Measurements from ENCODE around the gene NCKIPSD.

Gene NCKIPSD

DNA sequence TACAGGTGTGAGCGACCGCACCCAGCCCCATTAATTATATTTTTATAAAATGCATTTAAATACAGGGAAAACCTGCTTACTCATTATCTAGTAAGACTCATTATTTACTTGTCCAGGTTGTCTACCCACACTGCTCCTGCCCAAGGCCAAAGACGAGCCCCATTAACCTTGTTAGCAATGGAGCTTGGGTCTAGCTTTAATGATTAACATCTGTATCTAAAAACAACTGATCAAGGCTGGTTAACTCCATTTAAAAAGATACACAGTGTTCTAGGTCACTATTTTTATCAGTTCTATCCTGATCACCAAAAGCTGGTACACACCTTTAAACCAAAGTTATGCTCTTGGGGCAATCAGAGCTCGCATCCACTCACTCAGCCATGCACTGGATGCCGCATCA lies 10.4 kb upstream of the NCKIPSD start:
- no peak for DNase-seq

DNA sequence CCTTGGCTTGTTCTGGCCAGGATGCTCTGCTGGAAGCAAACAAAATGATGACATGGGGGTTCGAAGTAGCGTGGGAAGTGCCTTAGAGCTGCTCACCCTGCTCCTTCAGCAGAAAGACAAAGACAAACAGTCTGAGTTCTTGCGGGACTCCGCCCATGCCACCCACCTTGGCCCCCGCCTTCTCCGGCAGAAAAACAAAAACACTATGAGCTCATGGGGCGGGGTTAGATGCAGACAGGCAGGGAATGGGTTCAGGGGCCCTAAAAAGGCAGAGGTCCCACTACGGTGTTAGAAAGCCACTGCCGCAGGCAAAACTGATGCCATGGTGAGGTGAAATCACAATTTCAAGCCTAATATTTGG lies 9.7 kb upstream of the NCKIPSD start:
- DNase-seq: no peak

DNA sequence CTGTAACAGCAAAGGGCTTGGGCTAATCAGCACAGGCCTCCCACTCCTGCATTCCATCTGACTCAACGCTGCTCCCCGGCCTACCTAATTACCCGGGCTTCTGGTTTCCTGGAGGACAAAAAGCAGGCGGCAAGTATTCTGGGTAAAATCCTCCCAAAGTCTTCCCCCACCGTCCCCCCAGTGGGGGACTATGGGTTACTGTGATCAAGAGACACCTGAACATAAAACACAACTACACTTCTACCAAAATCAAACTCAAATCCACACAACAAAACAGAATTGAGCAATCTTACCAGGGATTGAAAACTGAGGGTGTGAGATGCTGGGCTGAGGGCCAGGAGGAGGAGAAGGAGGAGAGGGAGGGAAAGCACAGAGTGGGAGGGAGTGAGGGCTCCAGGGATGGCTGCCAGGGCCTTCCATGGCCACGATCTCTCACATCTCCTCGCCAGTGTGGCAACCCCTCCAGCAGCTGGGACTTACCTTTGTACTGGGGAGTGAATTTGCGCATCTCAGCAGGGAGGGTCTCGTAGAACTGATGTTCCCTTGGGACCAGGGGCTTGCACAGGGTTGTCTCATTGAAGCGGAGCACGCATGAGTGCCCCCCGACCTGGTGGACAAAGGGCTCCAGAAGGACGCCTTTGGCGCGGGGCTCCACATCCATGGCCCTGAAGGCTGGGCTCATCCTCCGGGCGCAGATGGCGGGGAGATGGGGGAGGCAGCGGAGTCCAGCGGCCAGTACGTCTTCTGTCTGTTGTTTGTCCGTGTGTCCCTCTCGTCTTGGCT lies 9.1 kb upstream of the NCKIPSD start:
- DNase-seq: no peak

DNA sequence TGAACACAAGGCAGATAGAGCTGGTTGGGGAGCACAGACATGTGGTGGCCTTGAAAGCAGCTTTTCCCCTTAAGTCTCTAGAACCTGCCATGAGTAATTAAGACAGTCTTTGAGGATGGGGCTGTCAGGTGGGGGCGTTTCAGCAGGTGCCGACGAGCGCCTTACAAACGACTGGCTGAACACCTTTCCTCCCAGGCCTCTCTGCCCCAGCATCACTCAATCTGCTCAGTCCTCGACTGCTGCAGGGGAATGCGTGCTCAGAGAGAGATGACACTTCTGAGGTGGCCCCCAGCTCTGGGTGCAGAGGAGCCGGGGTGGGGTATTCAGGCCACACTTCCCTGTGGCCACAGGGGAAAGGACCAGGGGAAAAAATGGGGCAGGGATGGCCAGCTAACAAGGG lies 8.1 kb upstream of the NCKIPSD start:
- no peak for DNase-seq

DNA sequence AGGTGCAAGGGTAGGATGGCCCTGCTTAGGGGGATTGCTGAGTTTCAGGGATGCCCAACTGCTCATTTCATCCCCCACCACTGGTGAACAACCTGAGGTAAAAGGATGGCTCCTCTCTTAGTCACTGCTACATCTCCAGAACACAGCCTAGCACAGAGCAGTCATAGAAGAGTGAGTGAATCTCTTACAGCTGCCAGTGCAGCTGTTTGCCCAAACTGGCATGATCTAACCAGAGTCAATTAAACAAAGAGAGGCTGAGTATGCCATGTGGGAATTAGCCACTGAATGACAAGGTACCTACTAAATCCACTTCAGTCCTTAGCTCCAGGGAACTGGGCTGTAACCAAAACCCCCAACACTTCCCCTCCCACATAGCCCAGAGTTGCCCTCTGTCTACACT lies 6.8 kb upstream of the NCKIPSD start:
- no peak for DNase-seq

DNA sequence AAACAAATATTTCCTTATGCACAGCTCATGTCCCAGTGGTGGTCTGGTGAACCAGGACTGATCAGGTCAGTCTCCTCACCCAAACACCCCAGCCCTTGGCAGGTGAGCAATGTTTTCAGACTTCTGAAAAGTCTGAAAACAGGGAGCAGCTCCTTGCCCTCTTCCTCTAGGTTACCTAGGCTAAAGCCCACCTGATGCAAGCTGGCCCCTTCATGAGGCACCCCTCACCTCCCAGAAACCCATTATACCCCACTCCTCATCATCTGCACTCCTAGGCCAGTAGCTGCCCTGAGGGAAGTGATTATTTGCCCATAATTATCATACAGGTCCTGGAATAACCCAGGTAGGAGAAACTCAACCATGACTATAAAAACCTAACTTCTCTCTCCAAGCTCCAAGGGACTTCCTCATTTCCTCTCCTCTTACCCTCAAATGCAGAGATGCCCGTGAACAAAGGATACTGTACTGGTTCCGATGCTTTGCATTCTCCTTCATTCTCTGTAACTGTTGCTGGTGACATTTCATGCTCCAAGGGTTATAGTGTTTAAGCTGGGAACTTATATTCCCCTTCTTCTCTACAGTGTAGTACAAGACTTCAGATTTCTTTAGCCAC lies 5.2 kb upstream of the NCKIPSD start:
- no peak for DNase-seq

DNA sequence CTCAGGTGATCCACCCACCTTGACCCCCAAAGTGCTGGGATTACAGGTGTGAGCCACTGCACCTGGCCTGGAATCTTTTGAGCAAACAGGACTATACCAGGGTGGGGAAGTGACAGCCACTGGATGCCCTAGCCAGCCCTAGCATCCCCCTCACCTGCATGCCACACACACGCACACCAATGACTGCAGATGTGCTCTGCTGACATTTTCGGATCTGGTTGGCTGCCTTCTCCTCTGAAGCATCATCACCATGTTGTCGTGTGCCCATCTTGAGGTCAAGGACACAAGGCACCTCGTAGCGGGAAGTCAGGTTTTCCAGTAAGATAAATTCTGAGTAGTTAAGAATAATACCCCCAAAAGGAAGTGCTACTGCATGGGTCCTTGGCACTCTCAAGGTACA lies 3.7 kb upstream of the NCKIPSD start:
- no peak for DNase-seq

DNA sequence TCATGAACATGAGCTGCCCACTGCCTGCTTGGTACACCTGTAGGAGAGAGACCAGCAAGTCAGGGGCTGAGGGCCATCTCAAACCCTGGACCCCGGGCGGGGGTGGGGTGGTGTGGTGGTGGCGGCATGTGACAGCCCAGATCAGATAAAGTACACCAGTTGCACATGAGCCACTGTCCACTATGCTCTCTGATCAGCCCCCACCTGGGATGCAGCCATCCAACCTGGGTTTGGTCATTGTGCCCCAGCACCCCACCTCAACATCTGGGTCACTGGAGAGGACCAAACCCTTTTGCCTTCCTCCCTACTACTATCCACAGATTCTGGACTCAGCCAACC lies 3.0 kb upstream of the NCKIPSD start:
- DNase-seq: no peak

DNA sequence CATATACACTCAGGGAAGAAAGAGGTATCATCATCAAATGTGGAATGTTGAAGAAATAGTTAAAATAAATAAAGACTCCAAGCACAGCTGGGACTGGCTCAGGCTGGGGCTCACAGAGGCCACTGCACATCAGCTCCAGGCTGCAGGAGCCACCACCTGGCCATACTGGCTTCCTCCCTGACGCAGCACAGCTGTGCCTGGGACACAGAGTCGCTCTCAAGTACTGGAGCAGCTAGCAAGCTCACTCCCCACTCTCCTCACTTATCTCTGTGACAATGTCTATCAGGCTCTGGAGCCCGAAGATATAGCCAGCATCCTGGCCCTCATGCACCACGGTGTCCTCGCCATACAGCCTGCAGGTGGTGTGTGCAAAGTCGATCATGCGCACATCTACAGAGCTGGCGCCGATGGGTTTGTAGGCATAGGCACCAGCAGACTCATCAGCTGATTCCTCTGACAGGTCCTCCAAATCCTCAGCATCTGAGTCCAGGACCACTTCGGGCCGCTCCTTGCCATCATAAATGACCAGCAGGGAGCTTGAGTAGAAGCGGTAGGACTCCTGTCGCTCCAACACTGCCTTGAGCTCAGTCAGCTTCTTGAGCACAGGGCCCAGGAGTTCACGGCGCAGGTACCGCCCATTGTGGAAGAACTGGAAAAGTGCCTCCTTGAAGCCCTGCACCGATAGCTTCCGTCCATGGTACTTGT lies 2.5 kb upstream of the NCKIPSD start:
- DNase-seq: no peak

DNA sequence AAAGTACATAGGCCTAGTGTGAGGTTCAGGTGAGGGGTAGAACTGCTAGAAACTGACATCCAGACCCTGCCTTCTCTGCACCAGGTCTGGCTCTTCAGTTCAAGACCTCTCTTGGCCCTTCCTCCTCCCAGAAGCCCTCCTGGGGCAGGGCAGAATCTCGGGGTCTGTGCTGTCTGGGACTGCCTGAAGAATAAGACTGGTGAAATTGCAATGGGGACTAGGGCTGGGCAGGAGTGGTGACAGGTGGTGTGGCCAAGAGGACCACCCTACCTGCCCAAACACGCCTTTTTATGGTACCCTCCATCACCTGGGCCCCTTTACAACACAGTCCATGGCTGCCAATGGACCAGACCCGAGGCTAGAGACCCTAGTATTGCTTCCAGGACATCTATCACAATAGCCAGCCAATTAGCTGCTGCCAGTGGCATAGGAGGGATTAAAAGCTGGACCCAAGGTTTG lies 1.5 kb upstream of the NCKIPSD start:
- DNase-seq: no peak

DNA sequence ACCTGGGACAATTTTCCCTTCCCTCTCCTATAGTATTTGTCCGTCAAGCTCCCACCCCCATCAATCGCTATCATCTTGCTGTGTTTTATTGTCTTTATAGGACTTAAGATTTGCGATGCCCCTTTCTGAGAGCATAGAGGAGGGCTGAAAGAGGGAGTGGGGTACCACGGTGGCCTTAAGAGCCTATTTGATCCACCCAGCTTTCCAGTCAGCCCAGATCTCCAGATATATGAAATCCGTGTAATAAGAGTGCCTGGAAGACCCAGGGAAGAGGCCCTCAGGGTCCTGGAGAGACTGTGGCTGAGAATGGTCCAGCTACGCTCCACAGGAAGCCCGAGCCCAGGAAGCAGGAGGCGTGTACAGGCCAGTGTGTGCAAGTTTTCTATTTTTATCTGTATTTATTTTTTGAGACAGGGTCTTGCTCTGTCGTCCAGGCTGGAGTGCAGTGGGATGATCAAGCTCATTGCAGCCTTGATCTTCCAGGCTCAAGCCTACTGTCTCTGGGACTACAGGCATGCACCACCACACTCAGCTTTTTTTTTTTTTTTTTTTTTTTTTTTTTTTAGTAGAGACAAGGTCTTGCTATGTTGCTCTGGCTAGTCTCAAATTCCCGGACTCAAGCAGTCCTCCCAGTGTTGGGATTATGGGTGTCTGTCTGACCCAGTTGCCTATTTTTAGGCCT lies 964 bp upstream of the NCKIPSD start:
- no peak for DNase-seq

DNA sequence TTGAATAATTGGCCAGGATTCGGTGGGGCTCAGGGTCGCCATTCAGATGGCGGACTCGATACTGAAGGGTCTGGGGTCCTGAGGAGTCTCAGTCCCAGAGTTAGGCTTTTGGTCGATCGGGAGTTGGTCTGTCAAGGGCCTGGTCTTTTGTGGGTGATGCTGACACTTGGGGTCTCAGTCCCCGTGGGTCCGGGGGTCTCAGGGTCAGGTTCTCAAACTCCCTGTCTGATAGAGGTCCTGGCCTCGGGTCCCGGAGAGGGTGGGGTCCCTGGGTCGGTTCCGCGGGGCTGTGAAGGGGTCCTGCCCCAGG lies 467 bp downstream of the NCKIPSD start:
- no peak for DNase-seq

DNA sequence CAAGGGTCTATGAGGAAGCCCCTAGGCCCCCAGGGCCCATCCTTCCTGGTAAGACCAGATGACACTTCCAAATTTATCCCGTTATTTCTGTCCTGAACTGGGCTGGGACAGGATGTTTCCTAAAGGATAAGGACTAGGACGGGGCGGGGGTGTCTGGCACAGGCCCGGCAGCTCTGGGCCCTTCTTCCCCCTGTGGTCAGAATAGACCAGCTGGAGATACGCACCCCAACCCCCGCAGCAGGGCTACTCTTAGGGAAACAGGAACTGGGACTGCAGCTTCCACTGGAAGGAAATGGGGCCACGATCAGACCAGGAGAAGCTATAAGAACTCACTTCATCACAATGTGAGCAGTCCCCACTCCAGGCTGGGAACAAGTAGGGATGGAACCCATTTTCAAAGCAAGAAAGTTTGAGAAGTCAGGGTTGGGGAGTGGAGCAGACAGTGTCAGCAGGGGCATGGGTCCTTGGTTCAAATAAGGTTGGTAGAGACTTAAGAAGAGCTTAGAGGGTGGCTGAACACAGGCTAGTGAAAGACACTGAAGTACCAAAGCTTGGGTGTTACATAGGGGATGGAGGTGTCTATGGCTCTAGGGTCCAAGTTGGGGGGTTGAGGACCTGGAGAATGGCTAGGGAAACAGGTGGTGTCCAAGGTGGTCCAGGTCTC lies 1.1 kb downstream of the NCKIPSD start:
- DNase-seq: peak; percentile 81 to 89 (median 86)

DNA sequence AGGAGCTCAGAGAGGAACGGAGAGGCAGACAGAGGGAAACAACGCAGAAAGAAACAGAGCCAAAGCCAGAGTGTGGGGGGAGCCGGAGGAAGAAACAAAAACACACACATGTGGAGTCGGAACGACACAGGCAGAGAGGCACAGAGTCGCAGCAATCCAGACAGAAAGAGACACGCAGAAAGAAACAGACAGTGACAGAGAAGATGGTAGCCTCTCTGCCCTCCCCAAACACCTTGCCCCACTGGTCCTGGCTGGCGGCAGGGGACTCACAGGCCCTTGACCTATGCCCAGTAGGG lies 1.7 kb downstream of the NCKIPSD start:
- DNase-seq: no peak

DNA sequence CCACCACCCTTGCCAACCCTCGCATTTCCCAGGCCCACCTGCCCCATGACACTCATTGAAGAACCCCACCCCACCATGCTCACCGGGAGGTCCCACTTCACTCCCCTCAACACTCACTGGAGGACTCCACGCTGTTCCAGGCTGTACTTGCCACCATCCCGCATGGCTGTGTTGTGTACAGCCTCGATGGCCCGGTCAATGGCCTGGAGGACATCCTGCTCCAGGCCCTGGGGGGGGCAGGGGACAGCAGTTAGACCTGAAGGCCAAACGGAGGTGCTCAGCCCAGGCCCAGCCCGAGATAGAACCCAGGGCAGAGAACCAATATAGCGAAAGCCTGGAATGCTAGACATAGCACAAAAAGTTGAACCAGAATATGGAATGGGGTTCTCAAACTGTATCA lies 2.9 kb downstream of the NCKIPSD start:
- DNase-seq: no peak

DNA sequence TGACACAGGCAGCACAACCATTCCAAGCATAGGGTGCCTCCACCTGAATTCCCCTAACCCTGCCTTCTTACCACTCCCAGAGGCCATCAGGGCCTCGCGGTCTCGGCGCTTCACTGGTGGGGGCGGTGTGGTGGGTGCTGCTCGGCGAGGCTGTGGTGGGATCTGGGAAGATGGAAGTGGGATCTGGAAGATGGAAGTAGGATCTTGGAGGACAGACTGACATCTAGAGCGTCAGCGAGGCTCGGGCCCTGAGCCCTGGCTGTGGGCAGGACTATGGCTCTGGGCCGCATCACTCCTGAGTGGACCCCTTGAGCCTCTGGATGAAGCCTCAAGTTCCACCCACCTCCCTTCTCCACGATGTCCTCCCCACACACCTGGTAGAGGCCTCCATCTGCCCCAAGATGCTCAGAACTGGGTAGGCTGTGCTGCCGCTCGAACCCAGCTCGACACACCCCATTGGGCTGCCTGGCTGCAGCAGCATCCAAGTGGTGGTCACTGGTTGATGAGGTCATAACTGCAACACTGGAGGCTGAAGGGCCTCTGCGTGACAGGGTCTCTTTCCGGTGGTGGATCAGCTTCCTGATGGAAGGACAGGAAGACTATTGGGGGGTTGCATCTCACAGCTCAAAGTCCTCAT lies 3.6 kb downstream of the NCKIPSD start:
- DNase-seq: no peak

DNA sequence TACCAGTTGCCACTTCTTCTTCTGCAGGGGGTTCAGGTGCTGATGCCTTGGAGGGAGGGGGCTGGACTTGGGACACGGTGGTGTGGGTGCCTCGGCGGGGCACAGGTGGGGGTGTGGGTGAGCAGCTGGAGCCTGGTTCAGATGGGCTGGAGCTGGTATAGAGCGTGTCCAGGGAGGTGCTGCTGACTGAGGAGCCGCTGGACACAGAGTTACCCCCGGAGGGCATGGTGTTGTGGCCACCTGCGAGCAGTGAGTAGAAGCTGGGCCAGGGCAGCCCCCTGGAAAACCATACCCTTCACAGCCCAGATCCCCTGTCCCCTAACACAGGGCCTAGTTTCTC lies 4.2 kb downstream of the NCKIPSD start:
- DNase-seq: no peak

DNA sequence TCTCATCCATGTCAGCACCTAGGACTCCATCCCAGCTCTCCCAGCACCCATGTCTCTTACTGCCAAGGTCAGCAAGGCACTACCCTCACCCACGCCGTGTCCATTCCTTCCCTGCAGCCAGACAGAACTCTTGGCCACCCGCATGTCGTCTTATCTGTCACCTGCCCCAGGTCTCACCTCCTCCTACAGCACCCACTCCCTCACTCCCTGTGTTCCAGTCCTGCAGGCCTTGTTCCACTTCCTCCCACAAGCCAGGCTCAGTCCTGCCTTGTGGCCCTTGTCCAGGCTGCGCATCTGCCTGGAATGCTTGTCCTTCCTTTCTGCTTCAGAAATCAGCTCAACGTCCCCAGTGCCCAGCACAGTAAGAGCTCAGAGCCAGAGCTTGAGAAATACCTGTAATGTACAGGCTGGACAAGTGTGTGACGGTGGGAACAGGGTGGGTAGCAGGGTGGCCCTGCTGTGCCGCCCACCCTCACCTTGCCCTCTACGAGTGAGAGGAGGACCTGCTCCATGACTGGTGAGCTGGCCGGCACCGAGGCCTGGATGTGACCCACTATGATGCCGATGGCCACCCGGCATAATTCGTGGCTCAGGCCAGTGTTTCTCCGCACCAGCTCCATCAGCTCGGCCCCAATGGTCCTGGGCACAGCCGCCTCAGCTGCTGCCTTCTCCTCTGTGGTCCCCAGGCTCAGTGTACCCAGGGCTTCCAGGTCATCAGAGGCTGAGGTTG lies 4.7 kb downstream of the NCKIPSD start:
- DNase-seq: no peak

DNA sequence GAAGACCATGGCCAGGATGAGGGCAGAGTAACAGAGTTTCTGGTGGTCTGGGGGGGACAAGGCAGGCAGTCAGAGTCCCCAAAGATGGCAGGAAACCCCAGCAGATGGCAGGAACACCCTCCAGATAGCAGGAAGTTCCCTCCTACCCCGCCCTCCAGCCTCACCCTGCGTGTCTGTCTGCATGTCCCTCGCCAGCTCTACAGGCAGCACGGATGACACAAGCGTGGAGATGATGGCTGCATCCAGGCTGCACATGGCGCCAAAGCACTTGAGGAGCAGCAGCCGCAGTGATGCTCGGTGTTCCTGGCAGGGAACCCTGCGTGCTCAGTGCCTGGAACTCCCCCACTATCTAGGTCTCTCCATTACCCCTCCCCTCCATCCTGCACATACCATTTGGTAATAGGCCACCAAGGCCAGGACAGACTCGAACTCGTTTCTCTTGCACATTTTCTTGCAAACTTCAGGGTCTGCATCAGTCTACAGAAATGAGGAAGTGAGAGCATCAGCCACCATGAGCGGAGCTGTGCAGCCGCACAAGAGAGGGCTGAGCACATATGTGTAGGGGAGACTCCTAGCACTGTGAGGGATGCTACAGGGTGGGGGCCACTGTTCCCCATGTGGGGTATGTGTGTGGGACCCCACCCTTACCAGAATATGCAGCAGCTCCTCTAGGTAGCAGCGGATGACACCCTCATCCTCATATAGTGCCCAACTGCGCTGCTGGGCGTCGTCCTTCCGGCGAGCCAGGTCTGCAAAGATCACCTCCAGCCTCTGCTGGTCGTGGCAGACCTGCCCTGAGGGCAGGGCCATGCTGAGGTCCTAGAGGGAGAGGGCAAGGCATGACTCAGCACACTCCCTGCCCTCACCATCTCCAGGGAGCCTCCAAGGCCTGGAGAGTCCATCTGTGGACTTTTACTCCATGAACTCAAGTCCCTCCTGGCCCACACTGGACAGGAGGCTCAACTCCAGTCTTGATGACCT lies 6.0 kb downstream of the NCKIPSD start:
- DNase-seq: peak in 2 of 4 experiments; percentile 23 to 24

DNA sequence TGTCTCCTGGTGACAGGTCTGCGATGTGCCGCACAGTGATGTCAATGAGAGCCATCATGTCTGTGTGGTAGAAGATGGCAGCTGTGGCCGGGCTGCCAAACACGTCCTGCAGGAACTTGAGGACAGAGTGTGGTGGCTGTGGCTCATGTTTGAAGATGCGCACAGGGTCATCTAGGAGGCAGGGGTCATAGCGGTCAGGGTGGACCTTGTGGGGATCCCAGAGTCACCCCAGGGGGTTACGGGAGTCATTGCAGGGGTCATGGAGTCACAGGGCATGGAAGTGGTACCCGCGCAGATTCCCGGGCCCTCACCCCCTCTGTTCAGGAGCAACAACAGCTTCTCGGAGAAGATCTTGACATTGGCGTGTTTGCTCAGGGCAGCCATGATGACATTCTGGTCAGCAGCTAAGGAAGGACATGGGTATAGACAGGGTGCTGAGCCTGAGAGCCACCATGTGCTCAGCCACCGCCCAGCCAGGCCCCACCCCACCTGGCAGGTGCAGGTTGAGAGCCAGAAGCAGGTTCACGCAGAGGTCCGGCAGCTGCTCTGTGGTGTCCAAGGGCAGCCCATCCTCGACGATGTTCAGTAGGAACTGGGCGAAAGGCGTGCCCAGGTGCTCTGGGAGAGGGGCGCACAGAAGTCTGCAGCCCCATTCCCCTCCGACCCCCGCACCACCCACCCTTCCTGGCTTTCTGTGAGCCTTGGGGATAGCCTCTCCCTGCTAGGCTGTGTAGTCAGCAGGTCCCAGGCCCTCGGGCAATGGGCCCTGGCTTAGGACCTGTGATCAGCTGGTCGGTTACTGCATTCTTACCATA lies 6.9 kb downstream of the NCKIPSD start:
- no peak for DNase-seq

Measured in suppressor macrophage (primary cell).